K562 (cell line): Measurements from ENCODE around the gene LAMTOR4. TPM values are rescaled to one million over a fixed set of nuclear protein-coding genes. Genes with fewer than 3 reads are reported as not detected.

Experiments used
- CBX1 ChIP-seq: sonication (generic); IDR thresholded peaks from 2 replicates; pipeline ENCODE4 v1.6.1; 2016; ENCODE audit warnings: antibody characterized with exemption, low read depth, mild to moderate bottlenecking
- ERF ChIP-seq: fragments of 450-650 bp; formaldehyde crosslinking; IDR thresholded peaks from 2 replicates; pipeline ENCODE4 v1.4.0; 2020; ENCODE audit warnings: mild to moderate bottlenecking, mixed read lengths
- polyA plus RNA-seq, 8 experiments: library from polyadenylated mRNA; depleted of rRNA in 4 of 8; stranded (reverse) in 5 of 8; unstranded in 3 of 8; fragments of >200 nt; fragmentation: Nextera tagmentation in 2 of 8; fragmentation: Illumina TruSeq in 1 of 8; extraction: Ambion mirVana in 2 of 8; extraction: Trizol in 1 of 8; gene quantifications; 2 replicates each; pipeline versions ENCODE4 v1.2.1 to v1.2.3, GENCODE V29; 2011 to 2014; ENCODE audit warnings: inconsistent platforms in 1 of 8, missing spikeins in 1 of 8
- total RNA-seq, 7 experiments: library from RNA; depleted of rRNA in 6 of 7; stranded (reverse); fragments of >200 nt in 6 of 7; fragmentation: Illumina TruSeq in 2 of 7; extraction: Trizol in 2 of 7; gene quantifications; 2 replicates each; pipeline versions ENCODE4 v1.2.1 to v1.2.3, GENCODE V29; 2011 to 2021; ENCODE audit warnings: low replicate concordance in 1 of 7
- TF ChIP-seq, protein P1 (sequence below), 2 experiments: fragments of 450-650 bp in 1 of 2; sonication (generic) in 1 of 2; formaldehyde crosslinking in 1 of 2; IDR thresholded peaks; 2 replicates each; pipeline versions ENCODE4 v1.7.1 to v1.9.0; 2016 to 2022; ENCODE audit warnings: inconsistent platforms in 1 of 2, mild to moderate bottlenecking in 1 of 2, missing genetic modification reagents in 1 of 2
- TF ChIP-seq, protein P2 (sequence below), 3 experiments: fragments of 200-800 bp in 1 of 3; sonication (Bioruptor generic) in 1 of 3; sonication (generic) in 1 of 3; formaldehyde crosslinking in 1 of 3; IDR thresholded peaks; 2 replicates each; pipeline versions ENCODE4 v1.6.1 to v1.8.0; 2016 to 2022; ENCODE audit warnings: mild to moderate bottlenecking in 2 of 3, missing compliant biosample characterization in 2 of 3, missing genetic modification characterization in 2 of 3, missing genetic modification reagents in 1 of 3

The LAMTOR4 gene
- total and polyA plus RNA-seq, 9 of the 15 experiments (the other 6 are each of a cell fraction or from before 2014, with no cell fraction given) = 79.6 to 314 (median 195) TPM

DNA sequence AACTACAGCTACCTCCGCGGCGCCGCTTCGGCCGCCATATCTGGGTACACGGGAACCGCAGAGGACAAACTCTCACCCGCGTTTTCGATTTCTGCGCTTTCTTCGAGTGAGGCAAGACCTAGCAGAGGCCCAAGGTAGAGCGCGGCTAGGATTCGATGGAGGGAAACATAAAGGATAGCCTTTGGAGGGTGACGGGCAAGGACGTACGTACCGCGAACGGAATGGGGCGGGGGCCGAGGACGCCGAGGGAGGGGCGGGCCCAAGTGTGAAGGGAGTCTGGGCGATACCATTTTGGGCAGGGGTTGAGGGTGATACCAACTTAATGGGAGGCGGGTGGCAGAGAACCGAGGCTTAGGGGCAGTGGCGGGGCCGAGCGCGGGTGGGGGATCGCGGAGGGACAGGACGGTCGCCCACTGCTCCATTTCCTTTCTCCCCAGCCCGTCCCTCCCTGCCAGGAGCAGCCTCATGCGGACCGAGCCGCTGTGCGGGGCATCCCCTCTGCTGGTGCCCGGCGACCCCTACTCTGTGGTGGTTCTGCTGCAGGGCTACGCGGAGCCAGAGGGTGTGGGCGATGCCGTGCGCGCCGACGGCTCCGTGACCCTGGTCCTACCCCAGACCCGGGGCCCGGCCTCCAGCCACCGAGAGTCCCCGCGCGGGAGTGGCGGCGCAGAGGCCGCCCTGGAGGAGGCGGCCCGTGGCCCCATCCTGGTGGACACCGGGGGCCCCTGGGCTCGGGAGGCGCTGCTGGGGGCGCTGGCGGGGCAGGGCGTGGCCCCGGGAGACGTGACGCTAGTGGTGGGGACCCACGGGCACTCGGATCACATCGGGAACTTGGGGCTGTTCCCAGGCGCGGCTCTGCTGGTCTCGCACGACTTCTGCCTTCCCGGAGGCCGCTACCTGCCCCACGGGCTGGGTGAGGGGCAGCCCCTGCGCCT lies 21.5 kb upstream of the LAMTOR4 start, which contains the start of gene MBLAC1 (continued):
- TF ChIP-seq, protein P1, sequence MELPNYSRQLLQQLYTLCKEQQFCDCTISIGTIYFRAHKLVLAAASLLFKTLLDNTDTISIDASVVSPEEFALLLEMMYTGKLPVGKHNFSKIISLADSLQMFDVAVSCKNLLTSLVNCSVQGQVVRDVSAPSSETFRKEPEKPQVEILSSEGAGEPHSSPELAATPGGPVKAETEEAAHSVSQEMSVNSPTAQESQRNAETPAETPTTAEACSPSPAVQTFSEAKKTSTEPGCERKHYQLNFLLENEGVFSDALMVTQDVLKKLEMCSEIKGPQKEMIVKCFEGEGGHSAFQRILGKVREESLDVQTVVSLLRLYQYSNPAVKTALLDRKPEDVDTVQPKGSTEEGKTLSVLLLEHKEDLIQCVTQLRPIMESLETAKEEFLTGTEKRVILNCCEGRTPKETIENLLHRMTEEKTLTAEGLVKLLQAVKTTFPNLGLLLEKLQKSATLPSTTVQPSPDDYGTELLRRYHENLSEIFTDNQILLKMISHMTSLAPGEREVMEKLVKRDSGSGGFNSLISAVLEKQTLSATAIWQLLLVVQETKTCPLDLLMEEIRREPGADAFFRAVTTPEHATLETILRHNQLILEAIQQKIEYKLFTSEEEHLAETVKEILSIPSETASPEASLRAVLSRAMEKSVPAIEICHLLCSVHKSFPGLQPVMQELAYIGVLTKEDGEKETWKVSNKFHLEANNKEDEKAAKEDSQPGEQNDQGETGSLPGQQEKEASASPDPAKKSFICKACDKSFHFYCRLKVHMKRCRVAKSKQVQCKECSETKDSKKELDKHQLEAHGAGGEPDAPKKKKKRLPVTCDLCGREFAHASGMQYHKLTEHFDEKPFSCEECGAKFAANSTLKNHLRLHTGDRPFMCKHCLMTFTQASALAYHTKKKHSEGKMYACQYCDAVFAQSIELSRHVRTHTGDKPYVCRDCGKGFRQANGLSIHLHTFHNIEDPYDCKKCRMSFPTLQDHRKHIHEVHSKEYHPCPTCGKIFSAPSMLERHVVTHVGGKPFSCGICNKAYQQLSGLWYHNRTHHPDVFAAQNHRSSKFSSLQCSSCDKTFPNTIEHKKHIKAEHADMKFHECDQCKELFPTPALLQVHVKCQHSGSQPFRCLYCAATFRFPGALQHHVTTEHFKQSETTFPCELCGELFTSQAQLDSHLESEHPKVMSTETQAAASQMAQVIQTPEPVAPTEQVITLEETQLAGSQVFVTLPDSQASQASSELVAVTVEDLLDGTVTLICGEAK (IDR thresholded peaks at IDR 0.05) = 0 out of 2 replicates have a peak, but pooled peaks have one; percentile 23
- TF ChIP-seq, protein P1 (CRISPR knock-in tag; IDR thresholded peaks at IDR 0.05) = no peak
- TF ChIP-seq ERF (CRISPR knock-in tag) (peak; percentile 78; the same call in 1 of the 2 replicates), CBX1 (peak; percentile 83; the same call in 1 of the 2 replicates)
- TF ChIP-seq, protein P2, sequence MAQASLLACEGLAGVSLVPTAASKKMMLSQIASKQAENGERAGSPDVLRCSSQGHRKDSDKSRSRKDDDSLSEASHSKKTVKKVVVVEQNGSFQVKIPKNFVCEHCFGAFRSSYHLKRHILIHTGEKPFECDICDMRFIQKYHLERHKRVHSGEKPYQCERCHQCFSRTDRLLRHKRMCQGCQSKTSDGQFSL (CRISPR knock-in tag; IDR thresholded peaks at IDR 0.05) = peak; percentile 5; the same call in 1 of the 2 replicates
- TF ChIP-seq, protein P2 (tag; IDR thresholded peaks at IDR 0.05) = no peak
- TF ChIP-seq, all 486 proteins: peak for 160
